Activated CD4-positive, alpha-beta T cell treated with anti-CD3 and anti-CD28 coated beads, Interleukin-2, amount 10 ng/mL, durations not matched to agents 7 days and 5 days (primary cell): Measurements from ENCODE around the gene NACC2. TPM values are rescaled to one million over a fixed set of nuclear protein-coding genes. Genes with fewer than 3 reads are reported as not detected.

Source experiments
- CTCF ChIA-PET: fragments of 350-600 bp; sonication (Branson Sonifier 250); formaldehyde crosslinking; loops from one replicate; lab custom pipeline; 2021; ENCODE audit warnings: antibody characterized with exemption; lab: Charles Lee
- POLR2A ChIA-PET: fragments of 350-600 bp; sonication (Branson Sonifier 250); formaldehyde crosslinking; loops from one replicate; lab custom pipeline; 2021; ENCODE audit warnings: antibody characterized with exemption; lab: Charles Lee
- DNase-seq: peaks from one replicate; pipeline ENCODE4 v3.0.0-alpha.2; 2020
- H3K27ac Mint-ChIP-seq: one replicate; pipeline ENCODE4 v1.8.0; 2021; ENCODE audit warnings: mild to moderate bottlenecking, moderate library complexity, mixed read lengths
- H3K27me3 Mint-ChIP-seq: one replicate; pipeline ENCODE4 v1.8.0; 2021; ENCODE audit warnings: mixed read lengths
- H3K36me3 Mint-ChIP-seq: one replicate; pipeline ENCODE4 v1.8.0; 2021; ENCODE audit warnings: low read depth, mixed read lengths
- H3K4me1 Mint-ChIP-seq: one replicate; pipeline ENCODE4 v1.8.0; 2021; ENCODE audit warnings: mixed read lengths
- H3K4me3 Mint-ChIP-seq: one replicate; pipeline ENCODE4 v1.8.0; 2021; ENCODE audit warnings: mild to moderate bottlenecking, moderate library complexity, mixed read lengths
- H3K9me3 Mint-ChIP-seq: one replicate; pipeline ENCODE4 v1.8.0; 2021; ENCODE audit warnings: mixed read lengths
- total RNA-seq, 2 experiments: library from RNA; stranded (reverse); gene quantifications; one replicate each; pipeline ENCODE4 v1.2.3, GENCODE V29; 2021

The NACC2 gene
- total RNA-seq, 2 experiments from 2014 or later: 4.1 to 4.4 TPM

DNA sequence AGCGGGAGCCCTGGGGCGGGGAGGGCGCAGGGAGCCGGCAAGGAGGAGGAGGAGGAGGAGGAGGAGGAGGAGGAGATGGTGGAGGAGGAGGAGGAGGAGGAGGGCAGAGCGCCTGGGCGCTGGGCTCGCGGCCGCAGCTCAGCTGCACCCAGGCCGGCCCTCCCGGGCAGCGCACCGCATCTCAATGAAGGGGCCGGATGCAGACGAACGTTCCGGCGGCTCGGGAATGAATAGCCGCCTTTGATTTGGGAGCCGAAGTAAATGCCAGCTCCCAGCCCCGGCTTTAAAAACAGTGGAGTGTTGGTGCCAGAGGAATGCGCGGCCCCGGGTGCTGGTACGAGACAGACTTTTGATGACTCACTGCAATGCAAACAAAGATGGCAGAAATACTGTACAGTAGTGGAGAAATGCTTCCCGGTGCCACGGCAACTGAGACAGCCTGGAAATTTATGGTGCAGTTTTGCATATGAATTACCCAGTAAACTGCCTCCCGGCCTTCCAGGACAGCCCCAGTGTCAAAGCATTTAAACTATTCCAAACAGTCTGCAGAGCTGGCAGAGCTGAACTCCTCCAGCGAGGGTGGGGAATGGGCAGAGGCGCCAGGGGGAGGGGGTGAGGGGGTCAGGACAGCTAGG lies 43.1 kb downstream of the NACC2 start:
- DNase-seq: no peak
- Mint-ChIP-seq H3K36me3 (no peaks in the 10 kb centered on the region), H3K27ac (no peak overlapping the region), H3K4me1 (peaks cover 1% of the 10 kb centered on the region), H3K9me3 (no peaks in the 10 kb centered on the region), H3K4me3 (no peak overlapping the region), H3K27me3 (peaks cover 4% of the 10 kb centered on the region)
- POLR2A ChIA-PET: interaction anchor here (0.6 kb wide), 1 partner anchor 81 kb away, joined by 3 read pairs; no protein-coding TSS in a partner anchor
- CTCF ChIA-PET: interaction anchor here (1.4 kb wide), 1 partner anchor 71 kb away, joined by 3 read pairs; no protein-coding TSS in a partner anchor

DNA sequence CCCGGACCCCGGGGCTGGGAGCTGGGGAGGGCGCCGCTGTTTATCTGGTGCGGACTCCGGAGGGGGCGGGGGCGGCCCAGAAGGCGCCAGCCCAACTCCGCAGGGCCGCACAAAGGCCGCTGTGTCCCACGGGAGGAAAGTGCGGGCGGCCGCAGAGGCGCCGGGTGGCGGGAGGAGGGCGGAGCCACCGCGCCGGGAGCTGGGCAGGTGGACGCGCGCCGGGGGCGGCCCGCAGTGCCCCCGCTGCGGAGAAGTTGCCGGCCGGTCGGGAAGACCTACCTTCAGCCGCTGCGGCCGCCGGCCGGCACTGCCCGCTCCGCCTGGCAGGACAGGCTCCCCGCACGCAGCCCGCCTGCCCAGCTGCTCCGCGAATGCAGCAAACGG lies 43.6 kb downstream of the NACC2 start:
- ChIA-PET CTCF (no interaction called here), POLR2A (interaction anchor here (0.6 kb wide), 1 partner anchor 82 kb away, joined by 3 read pairs; no protein-coding TSS in a partner anchor)
- H3K9me3 Mint-ChIP-seq: no peaks in the 10 kb centered on the region
- H3K27ac Mint-ChIP-seq: no peak overlapping the region
- H3K4me3 Mint-ChIP-seq: no peak overlapping the region
- H3K36me3 Mint-ChIP-seq: no peaks in the 10 kb centered on the region
- no peak for DNase-seq
- peaks cover 1% of the 10 kb centered on the region for H3K4me1 Mint-ChIP-seq
- H3K27me3 Mint-ChIP-seq: peaks cover 4% of the 10 kb centered on the region

DNA sequence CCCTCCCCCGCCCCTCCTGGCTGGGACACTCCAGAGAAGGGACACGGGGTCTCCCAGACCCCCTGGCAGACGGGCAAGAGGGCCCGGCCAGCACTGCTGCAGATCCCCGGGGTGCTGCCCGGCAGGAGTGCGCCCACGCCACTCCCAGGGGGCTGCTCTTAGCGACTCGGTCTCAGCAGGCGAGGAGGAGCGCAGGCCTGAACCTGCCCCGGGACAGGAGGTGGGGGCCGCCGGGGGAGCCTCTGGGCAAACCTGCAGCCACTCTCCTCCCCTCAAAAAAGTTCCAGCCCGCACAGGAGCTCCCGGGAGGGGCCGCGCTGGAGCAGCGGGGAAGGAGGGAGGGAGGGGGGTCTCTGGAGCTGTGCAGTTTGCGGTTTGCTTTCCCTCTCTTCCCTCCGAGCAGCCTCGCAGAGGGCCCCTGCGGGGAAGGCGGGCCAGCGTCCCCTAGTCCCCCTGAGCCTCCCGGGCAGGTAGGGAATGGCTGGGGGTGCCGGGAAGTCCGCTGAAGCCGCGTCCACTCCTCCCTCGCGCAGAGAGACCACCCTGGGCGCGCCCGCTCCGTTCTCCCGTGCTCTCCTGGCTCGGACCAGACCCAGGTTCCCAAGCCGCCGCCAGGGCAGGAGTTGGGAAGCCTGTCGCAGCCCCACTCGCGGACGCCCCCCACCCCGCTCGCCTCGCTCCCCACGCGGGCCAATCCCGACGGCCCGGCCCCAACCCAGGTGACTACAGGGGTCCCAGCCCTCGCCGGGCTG lies 44.2 kb downstream of the NACC2 start:
- no peak for DNase-seq
- H3K36me3 Mint-ChIP-seq: no peaks in the 10 kb centered on the region
- no peak overlapping the region for H3K4me3 Mint-ChIP-seq
- POLR2A ChIA-PET: no interaction called here
- CTCF ChIA-PET: no interaction called here
- peaks cover 4% of the 10 kb centered on the region for H3K27me3 Mint-ChIP-seq
- no peaks in the 10 kb centered on the region for H3K9me3 Mint-ChIP-seq
- H3K27ac Mint-ChIP-seq: no peak overlapping the region
- H3K4me1 Mint-ChIP-seq: peaks cover 1% of the 10 kb centered on the region

DNA sequence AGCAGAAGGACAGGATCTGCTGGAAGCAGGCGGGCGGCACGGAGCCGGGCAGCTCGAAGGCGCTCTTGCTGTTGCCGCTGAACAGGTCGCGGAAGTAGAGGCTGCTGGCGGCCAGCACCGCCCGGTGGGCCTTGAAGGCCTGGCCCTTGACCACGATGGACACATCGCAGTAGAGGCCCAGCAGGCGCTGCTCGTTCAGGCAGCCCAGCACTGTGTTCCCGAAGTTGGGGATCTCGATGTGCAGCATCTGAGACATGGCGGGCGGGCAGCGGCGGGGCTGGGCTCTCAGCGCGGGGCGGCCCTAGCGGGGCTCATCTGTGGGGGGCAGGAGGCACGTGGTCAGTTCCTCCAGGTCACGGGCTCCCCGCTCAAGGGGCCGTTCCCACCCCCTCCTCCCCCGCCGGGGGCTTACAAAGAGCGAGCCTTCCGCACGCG lies 44.8 kb downstream of the NACC2 start:
- no peaks in the 10 kb centered on the region for H3K4me1 Mint-ChIP-seq
- no peak overlapping the region for H3K27ac Mint-ChIP-seq
- no peak for DNase-seq
- peaks cover 4% of the 10 kb centered on the region for H3K27me3 Mint-ChIP-seq
- ChIA-PET POLR2A (no interaction called here), CTCF (no interaction called here)
- H3K36me3 Mint-ChIP-seq: no peaks in the 10 kb centered on the region
- H3K9me3 Mint-ChIP-seq: no peaks in the 10 kb centered on the region
- H3K4me3 Mint-ChIP-seq: no peak overlapping the region

DNA sequence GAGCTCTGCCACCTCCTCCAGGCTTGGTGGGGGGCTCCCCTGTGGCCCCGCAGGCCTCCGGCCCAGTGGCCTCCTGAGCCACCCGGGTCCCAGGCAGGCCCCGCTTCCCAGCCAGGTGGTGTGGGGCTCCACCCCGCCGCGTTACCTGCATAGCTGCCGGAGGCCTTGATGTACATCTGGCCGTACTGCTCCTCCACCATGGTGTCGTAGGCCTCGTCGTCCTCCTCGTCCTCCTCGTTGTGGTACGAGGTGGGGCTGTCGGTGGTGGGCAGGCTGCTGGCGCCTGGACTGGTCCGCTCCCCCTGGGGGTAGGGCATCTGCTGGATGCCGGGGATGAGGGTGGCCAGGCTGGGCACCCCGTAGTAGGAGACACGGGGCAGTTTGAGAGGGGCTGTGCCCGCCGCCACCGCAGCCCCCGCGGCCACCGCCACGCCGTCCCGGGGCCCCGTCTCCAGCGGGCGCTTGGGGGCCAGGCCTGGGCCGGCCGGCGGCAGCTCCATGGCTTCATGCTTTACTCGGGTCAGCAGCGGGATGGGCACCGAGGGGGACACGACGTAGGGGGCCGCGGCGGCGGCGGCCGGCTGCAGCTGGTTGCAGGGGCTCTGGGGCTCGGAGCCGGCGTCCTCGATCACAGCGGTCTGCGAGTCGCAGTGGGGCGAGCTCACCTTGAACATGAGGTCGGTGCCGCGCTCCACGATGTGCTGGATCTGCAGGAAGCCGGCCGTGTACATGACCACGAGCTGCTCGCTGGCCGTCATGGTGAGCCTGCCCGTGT lies 45.4 kb downstream of the NACC2 start:
- ChIA-PET POLR2A (no interaction called here), CTCF (no interaction called here)
- no peaks in the 10 kb centered on the region for H3K9me3 Mint-ChIP-seq
- no peaks in the 10 kb centered on the region for H3K36me3 Mint-ChIP-seq
- no peak overlapping the region for H3K27ac Mint-ChIP-seq
- no peak for DNase-seq
- peaks cover 4% of the 10 kb centered on the region for H3K27me3 Mint-ChIP-seq
- no peaks in the 10 kb centered on the region for H3K4me1 Mint-ChIP-seq
- no peak overlapping the region for H3K4me3 Mint-ChIP-seq

DNA sequence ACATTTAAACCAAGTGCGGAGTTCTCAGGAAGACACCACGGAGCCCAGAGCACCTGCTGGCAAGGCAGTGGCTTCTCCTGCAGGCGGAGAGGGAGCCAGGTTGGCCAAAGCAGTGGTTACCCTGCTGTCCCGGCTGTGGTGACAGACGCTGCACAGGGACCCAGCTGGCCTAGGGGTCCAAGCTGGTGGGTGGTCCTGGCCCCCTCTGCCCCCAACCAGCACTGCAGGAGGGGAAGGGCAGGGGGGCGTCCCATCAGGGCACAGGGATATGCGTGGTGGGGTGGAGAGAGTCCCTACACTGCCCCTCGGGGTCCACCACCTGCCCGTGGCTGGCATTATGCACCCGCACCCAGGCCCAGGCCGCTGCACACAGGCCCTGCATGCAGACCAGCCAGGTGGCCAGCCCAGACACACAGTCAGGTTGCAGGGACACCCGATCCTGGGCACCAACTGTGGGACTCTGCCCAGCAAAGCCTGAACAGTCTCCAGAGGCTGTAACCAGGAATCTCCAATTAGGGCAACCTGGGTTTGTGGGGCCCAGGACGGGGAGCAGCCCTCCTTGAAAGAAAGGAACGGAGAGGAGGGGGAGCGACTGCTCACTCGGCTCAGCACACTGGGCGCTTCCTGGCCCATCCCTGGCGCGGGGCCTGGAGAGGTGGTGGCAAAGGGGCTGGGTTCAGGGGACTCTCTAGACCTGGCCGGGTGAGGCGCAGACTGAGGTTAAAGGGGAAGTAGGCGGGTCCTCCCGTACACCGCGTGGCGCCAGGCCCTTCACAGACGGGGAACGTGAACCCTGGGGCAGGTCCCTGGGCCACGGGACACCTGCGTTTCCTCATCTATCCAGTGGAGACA lies 46.3 kb downstream of the NACC2 start:
- Mint-ChIP-seq H3K4me3 (no peak overlapping the region), H3K27ac (no peak overlapping the region), H3K36me3 (no peaks in the 10 kb centered on the region), H3K4me1 (no peaks in the 10 kb centered on the region), H3K9me3 (no peaks in the 10 kb centered on the region), H3K27me3 (peaks cover 4% of the 10 kb centered on the region)
- POLR2A ChIA-PET: no interaction called here
- no peak for DNase-seq
- CTCF ChIA-PET: no interaction called here

DNA sequence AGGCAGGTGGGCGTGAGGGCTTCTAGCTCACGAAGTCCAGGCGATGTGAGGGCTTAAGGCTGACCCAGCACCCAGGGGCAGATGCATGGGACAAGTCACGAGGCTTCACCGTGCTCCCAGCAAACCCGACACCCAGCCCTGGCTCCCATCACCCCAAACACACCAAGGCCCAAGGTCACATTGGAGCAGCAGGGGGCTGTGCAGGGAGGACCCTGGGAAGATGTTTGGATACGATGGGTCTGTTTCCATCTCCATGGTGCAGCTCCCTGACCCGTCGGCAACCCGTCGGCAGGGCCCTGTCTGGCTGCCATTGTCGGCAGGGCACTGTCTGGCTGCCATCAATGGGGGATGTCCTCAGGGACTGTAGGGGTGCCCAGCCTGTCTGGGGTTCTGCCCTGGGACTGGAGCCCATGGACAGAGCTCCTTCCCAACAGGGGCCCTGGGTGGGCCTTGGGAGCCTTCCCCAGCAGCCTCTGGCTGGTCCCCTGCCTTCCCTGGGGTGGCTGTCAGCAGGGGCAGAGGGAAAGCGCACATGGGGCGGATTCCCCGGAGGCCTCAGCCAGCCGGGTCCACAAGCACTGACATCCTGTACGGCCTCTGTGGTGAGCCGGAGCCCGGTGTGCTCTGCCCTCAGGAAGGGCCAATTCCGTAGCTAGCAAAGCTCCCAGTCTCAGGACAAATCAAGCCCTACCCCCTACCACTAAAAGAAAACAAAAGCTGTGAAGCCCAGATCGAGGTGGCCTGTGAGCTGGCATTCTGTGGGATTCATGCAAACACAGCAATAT lies 47.1 kb downstream of the NACC2 start:
- H3K27ac Mint-ChIP-seq: no peak overlapping the region
- no peaks in the 10 kb centered on the region for H3K9me3 Mint-ChIP-seq
- ChIA-PET POLR2A (no interaction called here), CTCF (no interaction called here)
- peaks cover 4% of the 10 kb centered on the region for H3K27me3 Mint-ChIP-seq
- DNase-seq: no peak
- no peaks in the 10 kb centered on the region for H3K36me3 Mint-ChIP-seq
- no peak overlapping the region for H3K4me3 Mint-ChIP-seq
- no peaks in the 10 kb centered on the region for H3K4me1 Mint-ChIP-seq

DNA sequence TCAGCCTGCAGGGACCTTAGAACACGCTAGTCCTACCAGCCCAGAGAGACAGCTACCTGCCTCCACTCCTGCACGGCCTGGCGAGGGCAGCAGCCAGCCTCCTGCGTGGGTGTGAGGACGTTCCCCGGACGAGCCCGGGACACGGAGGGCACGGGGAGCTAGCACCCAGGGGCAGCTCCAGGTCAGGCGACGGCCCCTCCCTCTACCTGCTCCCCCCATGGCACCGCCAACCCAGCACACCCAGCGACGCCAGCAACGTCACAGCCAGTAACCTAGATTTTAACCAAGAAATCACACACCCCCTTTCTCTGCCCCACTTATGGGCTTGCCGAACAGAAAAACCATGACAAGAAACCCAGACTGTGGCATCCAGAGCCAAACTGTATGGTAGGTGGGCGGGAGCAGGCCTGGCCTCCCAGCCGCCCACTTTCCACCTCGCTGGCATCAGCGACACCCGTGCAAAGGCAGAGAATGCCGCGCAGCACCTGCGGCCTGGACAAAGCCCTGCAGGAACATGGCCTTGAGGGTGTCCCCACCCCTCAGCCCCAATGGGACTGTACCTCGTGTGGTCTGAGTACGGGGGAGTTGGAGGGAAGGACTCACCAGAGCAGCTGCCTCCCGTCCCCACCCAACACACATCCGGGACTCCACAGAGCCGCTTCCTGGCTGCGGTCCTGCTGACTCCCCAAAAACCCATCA lies 47.9 kb downstream of the NACC2 start:
- CTCF ChIA-PET: no interaction called here
- no peak for DNase-seq
- Mint-ChIP-seq H3K27me3 (peaks cover 4% of the 10 kb centered on the region), H3K36me3 (no peaks in the 10 kb centered on the region), H3K4me3 (no peak overlapping the region), H3K4me1 (no peaks in the 10 kb centered on the region), H3K9me3 (no peaks in the 10 kb centered on the region), H3K27ac (no peak overlapping the region)
- POLR2A ChIA-PET: no interaction called here

DNA sequence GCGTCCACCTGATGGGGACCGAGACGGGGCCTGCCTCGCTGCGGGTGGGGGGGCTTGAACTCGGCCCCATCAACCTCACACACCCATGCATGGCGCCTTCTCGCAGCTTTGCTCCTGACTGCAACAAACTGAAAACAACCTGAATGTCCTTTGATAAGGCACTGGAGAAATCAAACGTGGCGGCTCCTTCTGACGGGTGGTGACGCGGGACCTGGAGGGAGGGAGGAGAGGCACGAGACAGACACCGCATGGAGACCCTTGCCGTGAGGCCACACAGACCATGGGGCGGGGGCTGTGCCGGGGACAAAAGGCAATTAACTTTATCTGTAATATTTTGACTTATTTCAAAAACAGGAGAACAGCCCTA lies 48.6 kb downstream of the NACC2 start:
- Mint-ChIP-seq H3K27me3 (no peaks in the 10 kb centered on the region), H3K9me3 (no peaks in the 10 kb centered on the region), H3K36me3 (no peaks in the 10 kb centered on the region), H3K27ac (no peak overlapping the region), H3K4me1 (no peaks in the 10 kb centered on the region), H3K4me3 (no peak overlapping the region)
- ChIA-PET CTCF (no interaction called here), POLR2A (no interaction called here)
- no peak for DNase-seq

DNA sequence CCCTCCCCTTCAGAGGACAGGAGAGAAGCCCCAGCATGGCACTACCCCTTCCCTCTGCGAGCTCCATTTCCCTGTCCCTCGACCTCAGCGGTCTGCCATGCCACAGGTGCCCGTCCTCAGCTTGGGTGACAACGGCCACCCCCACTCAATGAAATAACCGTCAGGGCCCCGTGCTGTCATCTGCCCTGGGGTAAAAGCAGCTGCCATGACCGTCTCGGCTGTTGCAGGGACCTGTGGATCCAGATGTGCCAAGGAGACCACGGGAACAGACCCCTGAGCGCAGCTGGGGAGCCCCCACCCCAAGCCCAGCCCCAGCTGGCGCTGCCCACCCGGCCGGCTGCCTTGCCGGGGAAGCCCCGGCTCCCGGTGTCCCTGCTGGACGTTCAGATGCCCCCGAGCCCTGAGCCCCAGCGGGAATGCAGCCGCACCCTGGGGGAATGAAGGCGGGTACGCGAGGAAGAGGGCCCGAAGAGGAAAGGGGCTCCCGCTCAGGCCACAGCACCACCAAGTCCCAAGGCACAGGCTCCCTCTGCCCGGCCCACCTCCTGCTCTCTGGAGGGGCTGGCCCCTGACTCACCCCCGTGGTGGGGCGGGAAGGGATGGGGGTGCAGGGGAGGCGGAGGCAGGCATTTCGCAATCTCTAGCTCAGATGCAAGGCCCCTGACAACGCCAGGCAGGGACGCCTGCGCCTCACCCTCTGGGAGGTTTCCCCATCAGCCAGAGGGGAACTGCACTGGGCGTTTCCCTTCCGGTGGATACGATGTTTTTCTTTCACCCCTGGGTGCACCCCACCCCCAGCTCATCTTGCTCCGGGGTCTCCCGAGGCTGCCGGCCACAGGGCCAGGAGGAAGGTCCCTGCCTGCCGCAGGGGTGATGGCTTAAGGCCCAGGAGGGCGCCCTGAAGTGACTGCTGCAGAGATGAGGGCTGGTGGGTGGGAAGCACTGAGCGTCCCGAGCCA lies 49.2 kb downstream of the NACC2 start:
- Mint-ChIP-seq H3K4me1 (no peaks in the 10 kb centered on the region), H3K4me3 (no peak overlapping the region), H3K36me3 (no peaks in the 10 kb centered on the region), H3K9me3 (no peaks in the 10 kb centered on the region), H3K27me3 (no peaks in the 10 kb centered on the region), H3K27ac (no peak overlapping the region)
- CTCF ChIA-PET: no interaction called here
- DNase-seq: no peak
- POLR2A ChIA-PET: no interaction called here
